Mesenchymal stem cell (in vitro differentiated cells and primary cell): ENCODE data around the gene GJA9.
A peak's percentile ranks its signal among the peaks of the same experiment; 100 is the strongest.

ENCODE experiments used
- DNase-seq: peaks from one replicate; pipeline ENCODE4 v3.0.0-alpha.2; 2013
- H2AFZ ChIP-seq: one replicate; pipeline ENCODE4 v1.6.1; 2013; ENCODE audit warnings: low read depth, mild to moderate bottlenecking, control low read depth, inconsistent platforms, low read length, moderate library complexity
- H2AK5ac ChIP-seq: 2 replicates; pipeline ENCODE4 v1.6.1; 2013; ENCODE audit warnings: low read length, moderate library complexity, mild to moderate bottlenecking, inconsistent platforms; ENCODE audit not compliant: severe bottlenecking
- H2BK120ac ChIP-seq: one replicate; pipeline ENCODE4 v1.6.1; 2013; ENCODE audit warnings: low read depth, mild to moderate bottlenecking, inconsistent platforms, low read length, moderate library complexity
- H2BK12ac ChIP-seq, 2 experiments: one replicate each; pipeline ENCODE4 v1.6.1; 2013; ENCODE audit warnings: inconsistent platforms in 2 of 2, low read length in 2 of 2, mild to moderate bottlenecking in 2 of 2, moderate library complexity in 2 of 2, control low read depth in 1 of 2
- H2BK15ac ChIP-seq: one replicate; pipeline ENCODE4 v1.6.1; 2013; ENCODE audit warnings: mild to moderate bottlenecking, low read depth, inconsistent platforms; ENCODE audit not compliant: poor library complexity, severe bottlenecking
- H2BK5ac ChIP-seq: 2 replicates; pipeline ENCODE4 v1.6.1; 2013; ENCODE audit warnings: low read depth, mild to moderate bottlenecking, low read length, control low read depth, inconsistent platforms; ENCODE audit not compliant: poor library complexity, severe bottlenecking
- H3K14ac ChIP-seq, 2 experiments: one replicate each; pipeline ENCODE4 v1.6.1; 2013; ENCODE audit warnings: inconsistent platforms in 2 of 2, low read length in 2 of 2, control low read depth in 1 of 2, mild to moderate bottlenecking in 1 of 2, moderate library complexity in 1 of 2
- H3K18ac ChIP-seq, 2 experiments: one replicate each; pipeline ENCODE4 v1.6.1; 2013; ENCODE audit warnings: inconsistent platforms in 2 of 2, low read length in 2 of 2, control low read depth in 1 of 2, low read depth in 1 of 2, mild to moderate bottlenecking in 1 of 2
- H3K23ac ChIP-seq, 2 experiments: one replicate each; pipeline ENCODE4 v1.6.1; 2013; ENCODE audit warnings: inconsistent platforms in 2 of 2, low read length in 2 of 2, mild to moderate bottlenecking in 2 of 2, moderate library complexity in 2 of 2, control low read depth in 1 of 2
- H3K27ac ChIP-seq: 2 replicates; pipeline ENCODE4 v1.5.1; 2013; ENCODE audit warnings: mild to moderate bottlenecking, moderate library complexity, low read length, control low read depth, inconsistent platforms; ENCODE audit not compliant: poor library complexity, severe bottlenecking
- H3K27me3 ChIP-seq, 2 experiments: 2 replicates each; pipeline versions ENCODE4 v1.6.1 to v1.7.0; 2013; ENCODE audit warnings: low read length in 2 of 2, mild to moderate bottlenecking in 2 of 2, moderate library complexity in 2 of 2, control low read depth in 1 of 2, inconsistent platforms in 1 of 2; ENCODE audit not compliant: control insufficient read depth in 1 of 2, insufficient read depth in 1 of 2
- H3K36me3 ChIP-seq, 2 experiments: 2 replicates each; pipeline versions ENCODE4 v1.6.1 to v1.7.0; 2013; ENCODE audit warnings: low read length in 2 of 2, control low read depth in 1 of 2, inconsistent platforms in 1 of 2, low read depth in 1 of 2, mild to moderate bottlenecking in 1 of 2; ENCODE audit not compliant: insufficient read depth in 2 of 2, control insufficient read depth in 1 of 2
- H3K4ac ChIP-seq, 2 experiments: one replicate each; pipeline ENCODE4 v1.6.1; 2013; ENCODE audit warnings: inconsistent platforms in 2 of 2, low read length in 2 of 2, mild to moderate bottlenecking in 2 of 2, moderate library complexity in 2 of 2, control low read depth in 1 of 2, low read depth in 1 of 2
- H3K4me1 ChIP-seq: 2 replicates; pipeline ENCODE4 v1.6.1; 2013; ENCODE audit warnings: low read depth, low read length, control low read depth; ENCODE audit not compliant: control insufficient read depth, insufficient read depth
- H3K4me2 ChIP-seq: 2 replicates; pipeline ENCODE4 v1.6.1; 2013; ENCODE audit warnings: low read length, mild to moderate bottlenecking, inconsistent platforms; ENCODE audit not compliant: poor library complexity, severe bottlenecking
- H3K4me3 ChIP-seq, 2 experiments: 2 replicates each; pipeline versions ENCODE4 v1.5.1 to v1.7.0; 2013; ENCODE audit warnings: low read length in 2 of 2, mild to moderate bottlenecking in 2 of 2, control low read depth in 1 of 2, low read depth in 1 of 2; ENCODE audit not compliant: insufficient read depth in 1 of 2
- H3K79me1 ChIP-seq: replicated peaks from 2 replicates; pipeline ENCODE4 v1.6.1; 2013; ENCODE audit warnings: mild to moderate bottlenecking, control low read depth, low read length, inconsistent platforms; ENCODE audit not compliant: poor library complexity, severe bottlenecking
- H3K9ac ChIP-seq: 2 replicates; pipeline ENCODE4 v1.7.0; 2013; ENCODE audit warnings: mild to moderate bottlenecking, low read length, moderate library complexity
- H3K9me3 ChIP-seq: 2 replicates; pipeline ENCODE4 v1.7.0; 2013; ENCODE audit warnings: mild to moderate bottlenecking, low read length; ENCODE audit not compliant: control insufficient read depth
- H4K8ac ChIP-seq: one replicate; pipeline ENCODE4 v1.6.1; 2013; ENCODE audit warnings: inconsistent platforms, mild to moderate bottlenecking, low read length, moderate library complexity
- H4K91ac ChIP-seq: one replicate; pipeline ENCODE4 v1.6.1; 2013; ENCODE audit warnings: mild to moderate bottlenecking, low read length, inconsistent platforms
- WGBS: methylation state at CpG from one replicate; pipeline ENCODE4 v1.1.7; 2013; ENCODE audit warnings: mixed read lengths; 5-methylcytosine and 5-hydroxymethylcytosine counted together

The GJA9 gene

GRCh38 chr1:38833146-38833545 lies 48.2 kb downstream of the GJA9 start:
- Histone ChIP-seq H2BK5ac (no peak overlapping the region), H2BK120ac (no peak overlapping the region), H2AFZ (no peak overlapping the region), H3K4ac (no peak overlapping the region), H3K23ac (no peak overlapping the region), H3K9ac (no peak overlapping the region), H3K18ac (no peak overlapping the region), H3K4me3 (no peak overlapping the region), H2AK5ac (no peak overlapping the region), H2BK12ac (no peak overlapping the region), H3K36me3 (peaks cover 4 to 13% of the 10 kb centered on the region in 2 experiments), H3K9me3 (no peaks in the 10 kb centered on the region), H3K79me1 (peaks cover 1% of the 10 kb centered on the region), H3K14ac (no peak overlapping the region), H4K91ac (no peak overlapping the region), H3K4me2 (no peak overlapping the region), H2BK15ac (no peak overlapping the region), H4K8ac (no peak overlapping the region), H3K27ac (no peak overlapping the region), H3K4me1 (peaks cover 2% of the 10 kb centered on the region), H3K27me3 (peaks cover 25 to 32% of the 10 kb centered on the region in 2 experiments)
- WGBS: 51% methylated on average over 2 of the region's 3 CpGs
- no peak for DNase-seq

- no peak for DNase-seq
- Histone ChIP-seq H2BK5ac (no peak overlapping the region), H2AFZ (no peak overlapping the region), H3K27me3 (peaks cover 30 to 39% of the 10 kb centered on the region in 2 experiments), H2BK120ac (no peak overlapping the region), H3K4me1 (peaks cover 2% of the 10 kb centered on the region), H3K9ac (no peak overlapping the region), H2BK15ac (no peak overlapping the region), H2AK5ac (no peak overlapping the region), H3K4ac (no peak overlapping the region), H2BK12ac (no peak overlapping the region), H4K91ac (no peak overlapping the region), H3K23ac (no peak overlapping the region), H3K36me3 (peaks cover 0 to 5% of the 10 kb centered on the region in 2 experiments), H4K8ac (no peak overlapping the region), H3K9me3 (no peaks in the 10 kb centered on the region), H3K4me3 (no peak overlapping the region), H3K14ac (no peak overlapping the region), H3K79me1 (no peaks in the 10 kb centered on the region), H3K27ac (no peak overlapping the region), H3K4me2 (no peak overlapping the region), H3K18ac (no peak overlapping the region)
- WGBS: 65% methylated on average over 2 of the region's 3 CpGs
Observed at GRCh38 chr1:38832370-38832734, 49.0 kb downstream of the GJA9 start.

GRCh38 chr1:38831731-38832369 lies 49.5 kb downstream of the GJA9 start:
- Histone ChIP-seq H2AFZ (no peak overlapping the region), H3K14ac (no peak overlapping the region), H2BK15ac (no peak overlapping the region), H3K27me3 (peaks cover 32 to 44% of the 10 kb centered on the region in 2 experiments), H3K79me1 (no peaks in the 10 kb centered on the region), H3K27ac (no peak overlapping the region), H4K8ac (no peak overlapping the region), H2BK12ac (no peak overlapping the region), H3K18ac (no peak overlapping the region), H3K4me2 (no peak overlapping the region), H2BK5ac (no peak overlapping the region), H3K9me3 (no peaks in the 10 kb centered on the region), H3K23ac (no peak overlapping the region), H3K36me3 (peaks cover 0 to under 1% of the 10 kb centered on the region in 2 experiments), H2AK5ac (no peak overlapping the region), H2BK120ac (no peak overlapping the region), H3K9ac (no peak overlapping the region), H4K91ac (no peak overlapping the region), H3K4me3 (no peak overlapping the region), H3K4me1 (peaks cover 2% of the 10 kb centered on the region), H3K4ac (no peak overlapping the region)
- WGBS: 95% methylated on average over 6 of the region's 6 CpGs
- no peak for DNase-seq

GRCh38 chr1:38829368-38829767 lies 52.0 kb downstream of the GJA9 start:
- H3K27ac ChIP-seq: no peak overlapping the region
- H3K9me3 ChIP-seq: no peaks in the 10 kb centered on the region
- no peak overlapping the region for H4K8ac ChIP-seq
- no peak overlapping the region for H2BK15ac ChIP-seq
- H3K23ac ChIP-seq: no peak overlapping the region
- no peaks in the 10 kb centered on the region for H3K79me1 ChIP-seq
- H3K4me1 ChIP-seq: no peaks in the 10 kb centered on the region
- no peak overlapping the region for H3K9ac ChIP-seq
- H2BK120ac ChIP-seq: no peak overlapping the region
- H2BK5ac ChIP-seq: no peak overlapping the region
- peak overlapping the region; percentile 3 for H4K91ac ChIP-seq
- no peak overlapping the region for H3K4me2 ChIP-seq
- DNase-seq: peak; percentile 26
- H3K14ac ChIP-seq: no peak overlapping the region
- H3K4me3 ChIP-seq: no peak overlapping the region
- H3K36me3 ChIP-seq: no peaks in the 10 kb centered on the region
- no peak overlapping the region for H2BK12ac ChIP-seq
- no peak overlapping the region for H3K4ac ChIP-seq
- H3K18ac ChIP-seq: no peak overlapping the region
- 21% methylated on average over 1 of the region's 1 CpG for WGBS
- no peak overlapping the region for H2AK5ac ChIP-seq
- no peak overlapping the region for H2AFZ ChIP-seq
- peaks cover 52 to 67% of the 10 kb centered on the region in 2 experiments for H3K27me3 ChIP-seq
